SJSA1 (cell line): ENCODE data around the gene ZNRF3. TPM values are rescaled to one million over a fixed set of nuclear protein-coding genes. Genes with fewer than 3 reads are reported as not detected.
A peak's percentile ranks its signal among the peaks of the same experiment; 100 is the strongest.

Experiments used
- DNase-seq, 2 experiments: peaks; one replicate each; pipeline ENCODE4 v3.0.0-alpha.2; 2015 to 2020; ENCODE audit warnings: low spot score in 2 of 2, low read depth in 1 of 2
- H3K27ac ChIP-seq: fragments of 250-450 bp; sonication (Bioruptor Pico); 2 replicates; pipeline ENCODE4 v1.5.1; 2020; ENCODE audit warnings: mild to moderate bottlenecking, moderate library complexity
- H3K27me3 ChIP-seq: fragments of 250-450 bp; sonication (Bioruptor Pico); replicated peaks from 2 replicates; pipeline ENCODE4 v1.5.1; 2020; ENCODE audit warnings: mild to moderate bottlenecking, moderate library complexity
- H3K36me3 ChIP-seq: fragments of 250-450 bp; sonication (Bioruptor Pico); 2 replicates; pipeline ENCODE4 v1.5.1; 2020; ENCODE audit warnings: mild to moderate bottlenecking
- H3K4me1 ChIP-seq: fragments of 250-450 bp; sonication (Bioruptor Pico); replicated peaks from 2 replicates; pipeline ENCODE4 v1.6.1; 2021; ENCODE audit warnings: mild to moderate bottlenecking
- H3K4me3 ChIP-seq: fragments of 250-450 bp; sonication (Bioruptor Pico); 2 replicates; pipeline ENCODE4 v1.5.1; 2020; ENCODE audit warnings: mild to moderate bottlenecking
- H3K9me3 ChIP-seq: fragments of 250-450 bp; sonication (Bioruptor Pico); replicated peaks from 2 replicates; pipeline ENCODE4 v1.5.1; 2020; ENCODE audit warnings: mild to moderate bottlenecking
- total RNA-seq: library from RNA; depleted of rRNA; stranded (reverse); fragments of >200 nt; shearing (Covaris generic); gene quantifications from 2 replicates; pipeline ENCODE4 v1.2.3, GENCODE V29; 2014

The ZNRF3 gene
- total RNA-seq, 1 experiment from 2014 or later = 6.0 TPM

GRCh38 chr22:28973352-28973751 is 90.0 kb downstream of the ZNRF3 start:
- Histone ChIP-seq H3K36me3 (no peaks in the 10 kb centered on the region), H3K27me3 (no peaks in the 10 kb centered on the region), H3K4me1 (peaks cover 37% of the 10 kb centered on the region), H3K9me3 (no peaks in the 10 kb centered on the region), H3K4me3 (no peak overlapping the region), H3K27ac (no peak overlapping the region)
- no peak for DNase-seq

- H3K4me1 ChIP-seq = peaks cover 32% of the 10 kb centered on the region
- no peaks in the 10 kb centered on the region for H3K9me3 ChIP-seq
- peak in 1 of 2 experiments; percentile 54 for DNase-seq
- H3K27ac ChIP-seq = peak overlapping the region; percentile 74
- no peaks in the 10 kb centered on the region for H3K36me3 ChIP-seq
- peak overlapping the region; percentile 26 for H3K4me3 ChIP-seq
- H3K27me3 ChIP-seq = no peaks in the 10 kb centered on the region
Observed at GRCh38 chr22:28977060-28977459, 93.7 kb downstream of the ZNRF3 start.

GRCh38 chr22:28977481-28977971 is 94.2 kb downstream of the ZNRF3 start:
- peak overlapping the region; percentile 74 for H3K27ac ChIP-seq
- no peaks in the 10 kb centered on the region for H3K36me3 ChIP-seq
- H3K4me3 ChIP-seq = peak overlapping the region; percentile 26
- no peaks in the 10 kb centered on the region for H3K9me3 ChIP-seq
- peak in 1 of 2 experiments; percentile 62 for DNase-seq
- H3K4me1 ChIP-seq = peaks cover 32% of the 10 kb centered on the region
- no peaks in the 10 kb centered on the region for H3K27me3 ChIP-seq

GRCh38 chr22:28978158-28978557 is 94.8 kb downstream of the ZNRF3 start:
- Histone ChIP-seq H3K4me3 (peak overlapping the region; percentile 26; the same call in 1 of the 2 replicates), H3K27me3 (no peaks in the 10 kb centered on the region), H3K4me1 (peaks cover 32% of the 10 kb centered on the region), H3K36me3 (no peaks in the 10 kb centered on the region), H3K9me3 (no peaks in the 10 kb centered on the region), H3K27ac (peak overlapping the region; percentile 74)
- DNase-seq = peak; percentile 43 to 49

- no peak overlapping the region for H3K27ac ChIP-seq
- H3K4me1 ChIP-seq = peaks cover 32% of the 10 kb centered on the region
- H3K4me3 ChIP-seq = no peak overlapping the region
- no peaks in the 10 kb centered on the region for H3K27me3 ChIP-seq
- DNase-seq = no peak
- no peaks in the 10 kb centered on the region for H3K36me3 ChIP-seq
- H3K9me3 ChIP-seq = no peaks in the 10 kb centered on the region
Observed at GRCh38 chr22:28978863-28979796, 95.8 kb downstream of the ZNRF3 start.

DNA sequence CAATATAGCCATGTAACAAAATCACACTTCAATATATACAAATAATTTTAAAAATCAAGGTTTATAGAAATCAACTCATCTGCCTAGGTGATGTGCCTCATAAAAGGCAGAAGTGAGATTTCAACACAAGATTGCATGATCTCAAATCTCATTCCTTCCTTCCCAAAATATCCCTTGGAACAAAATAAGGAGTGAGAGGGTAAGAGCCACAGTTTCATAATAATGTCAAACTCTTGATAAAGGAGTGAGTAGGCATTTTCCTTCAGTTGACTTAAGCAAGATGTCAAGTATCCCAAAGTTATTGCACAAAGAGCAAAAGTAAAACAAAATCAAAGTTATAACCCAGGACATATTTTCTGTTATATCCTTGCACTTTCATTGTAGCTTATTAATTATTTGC is 97.0 kb downstream of the ZNRF3 start:
- Histone ChIP-seq H3K36me3 (no peaks in the 10 kb centered on the region), H3K9me3 (no peaks in the 10 kb centered on the region), H3K4me3 (no peak overlapping the region), H3K27me3 (no peaks in the 10 kb centered on the region), H3K4me1 (peaks cover 32% of the 10 kb centered on the region), H3K27ac (no peak overlapping the region)
- DNase-seq = no peak

DNA sequence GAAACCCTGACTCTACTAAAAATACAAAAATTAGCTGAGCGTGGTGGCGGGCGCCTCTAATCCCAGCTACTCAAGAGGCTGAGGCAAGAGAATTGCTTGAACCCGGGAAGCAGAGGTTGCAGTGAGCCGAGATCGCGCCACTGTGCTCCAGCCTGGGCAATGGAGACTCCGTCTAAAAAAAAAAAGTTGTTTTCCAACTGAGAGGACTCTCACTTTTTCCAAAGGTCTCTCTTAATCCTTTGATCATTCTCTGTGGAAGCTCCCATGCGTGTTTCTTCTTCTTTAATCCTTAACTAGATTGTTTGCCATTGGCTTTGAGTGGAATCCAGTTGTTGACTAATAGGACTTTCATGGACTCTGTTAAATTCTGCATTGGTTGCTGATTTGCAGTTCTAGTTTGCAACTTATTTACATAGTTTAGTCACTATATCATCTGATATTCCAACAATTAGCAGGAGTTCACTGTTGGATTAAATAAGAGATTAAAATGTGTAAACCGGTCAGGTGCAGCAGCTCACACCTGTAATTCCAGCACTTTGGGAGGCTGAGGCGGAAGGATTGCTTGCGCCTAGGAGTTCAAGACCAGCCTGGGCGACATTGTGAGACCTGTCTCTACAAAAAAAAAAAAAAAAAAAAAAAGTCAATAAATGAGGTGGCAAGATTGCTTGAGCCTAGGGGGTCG is 98.6 kb downstream of the ZNRF3 start:
- DNase-seq = no peak
- H3K27ac ChIP-seq = no peak overlapping the region

GRCh38 chr22:28983190-28983589 is 99.8 kb downstream of the ZNRF3 start:
- H3K4me3 ChIP-seq = no peak overlapping the region
- no peaks in the 10 kb centered on the region for H3K27me3 ChIP-seq
- DNase-seq = no peak
- H3K36me3 ChIP-seq = peaks cover 4% of the 10 kb centered on the region; the same call in 1 of the 2 replicates
- no peaks in the 10 kb centered on the region for H3K9me3 ChIP-seq
- H3K4me1 ChIP-seq = peaks cover 10% of the 10 kb centered on the region
- H3K27ac ChIP-seq = no peak overlapping the region

More for the DNA sequence above, 98.6 kb downstream of the ZNRF3 start:
- H3K27me3 ChIP-seq = no peaks in the 10 kb centered on the region
- H3K4me3 ChIP-seq = no peak overlapping the region
- H3K4me1 ChIP-seq = peaks cover 22% of the 10 kb centered on the region
- no peaks in the 10 kb centered on the region for H3K36me3 ChIP-seq
- H3K9me3 ChIP-seq = no peaks in the 10 kb centered on the region

DNA sequence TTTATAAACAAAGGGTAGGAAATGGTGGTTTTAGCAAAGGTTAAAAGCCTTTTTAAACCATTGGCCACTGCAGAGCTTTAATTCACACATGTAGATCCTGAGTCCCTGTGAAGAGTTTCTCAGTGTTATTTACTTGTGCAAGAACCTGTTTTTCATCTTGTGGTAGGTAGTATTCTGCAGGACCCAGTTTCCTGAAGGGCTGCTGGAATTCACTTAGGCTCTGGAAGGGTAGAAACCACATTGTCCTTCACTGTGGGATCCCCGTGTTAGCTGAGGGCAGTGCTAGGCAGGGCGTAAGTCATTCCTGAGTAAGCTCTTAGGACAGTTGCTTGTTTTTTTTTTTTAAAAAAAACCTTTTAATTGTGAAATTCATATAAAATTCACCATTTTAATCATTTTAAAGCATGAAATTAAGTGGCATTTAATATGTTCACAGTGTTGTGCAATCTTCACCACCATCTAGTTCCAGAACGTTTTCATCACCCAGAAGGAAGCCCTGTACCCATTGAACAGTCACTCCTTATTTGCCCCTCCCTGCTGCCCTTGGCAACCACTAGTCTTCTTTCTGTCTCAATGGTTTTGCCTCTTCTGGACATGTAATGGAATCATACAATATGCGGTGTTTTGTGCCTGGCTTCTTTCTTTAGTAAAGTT is 100.5 kb downstream of the ZNRF3 start:
- H3K9me3 ChIP-seq = no peaks in the 10 kb centered on the region
- DNase-seq = no peak
- peaks cover 2% of the 10 kb centered on the region for H3K4me1 ChIP-seq
- H3K36me3 ChIP-seq = peaks cover 4% of the 10 kb centered on the region; the same call in 1 of the 2 replicates
- no peaks in the 10 kb centered on the region for H3K27me3 ChIP-seq
- no peak overlapping the region for H3K4me3 ChIP-seq
- H3K27ac ChIP-seq = no peak overlapping the region

- Histone ChIP-seq H3K4me1 (no peaks in the 10 kb centered on the region), H3K4me3 (no peak overlapping the region), H3K27me3 (no peaks in the 10 kb centered on the region), H3K36me3 (peaks cover 4% of the 10 kb centered on the region; the same call in 1 of the 2 replicates), H3K9me3 (no peaks in the 10 kb centered on the region), H3K27ac (no peak overlapping the region)
- DNase-seq = no peak
Observed at GRCh38 chr22:28984482-28985158, 101.2 kb downstream of the ZNRF3 start.

GRCh38 chr22:28985581-28986290 is 102.4 kb downstream of the ZNRF3 start:
- no peak overlapping the region for H3K27ac ChIP-seq
- no peak overlapping the region for H3K4me3 ChIP-seq
- H3K4me1 ChIP-seq = no peaks in the 10 kb centered on the region
- H3K9me3 ChIP-seq = no peaks in the 10 kb centered on the region
- H3K27me3 ChIP-seq = no peaks in the 10 kb centered on the region
- peaks cover 4% of the 10 kb centered on the region; the same call in 1 of the 2 replicates for H3K36me3 ChIP-seq
- DNase-seq = no peak

- Histone ChIP-seq H3K27me3 (no peaks in the 10 kb centered on the region), H3K9me3 (no peaks in the 10 kb centered on the region), H3K36me3 (peaks cover 4% of the 10 kb centered on the region; the same call in 1 of the 2 replicates), H3K4me3 (no peak overlapping the region), H3K4me1 (no peaks in the 10 kb centered on the region), H3K27ac (no peak overlapping the region)
- no peak for DNase-seq
Observed at GRCh38 chr22:28986366-28986765, 103.0 kb downstream of the ZNRF3 start.
